Fibroblast of skin of scalp (primary cell): ENCODE data around the gene CCDC194. TPM values are rescaled to one million over a fixed set of nuclear protein-coding genes. Genes with fewer than 3 reads are reported as not detected.
A peak's percentile ranks its signal among the peaks of the same experiment; 100 is the strongest.

Experiments used
- DNase-seq: peaks from one replicate; pipeline ENCODE4 v3.0.0-alpha.2; 2013
- polyA plus RNA-seq, 2 experiments: library from polyadenylated mRNA; unstranded; fragments of 120-200 nt; gene quantifications; one replicate each; pipeline ENCODE4 v1.2.1, GENCODE V29; 2013; ENCODE audit not compliant: insufficient read length in 2 of 2

Gene CCDC194
- not detected for polyA plus RNA-seq (2013, experiment 1 of 2; ENCODE audit: insufficient read length)
- polyA plus RNA-seq (2013, experiment 2 of 2; ENCODE audit: insufficient read length): not detected

DNA sequence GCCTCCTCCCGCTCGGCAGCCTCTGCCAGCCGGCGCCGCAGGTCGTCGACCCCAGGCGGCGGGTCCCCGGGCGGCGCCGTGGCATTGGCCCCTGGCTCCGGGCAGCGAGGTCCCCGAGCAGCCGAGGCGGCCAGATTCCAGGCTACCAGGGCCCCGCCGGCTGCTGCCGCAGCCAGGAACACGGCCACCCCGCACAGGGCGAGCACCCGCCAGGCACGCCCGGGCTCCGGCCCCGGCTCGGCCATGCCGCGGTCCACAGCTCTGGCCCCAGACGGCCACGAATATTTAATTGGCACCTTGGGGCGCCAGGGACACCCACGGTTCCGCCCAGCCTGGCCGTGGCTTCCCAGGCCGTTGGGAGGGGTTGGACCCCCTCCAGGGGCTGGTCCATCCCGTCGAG is at the start of gene CCDC194:
Gene CCDC194 (minus strand): TSS at position 283 of the 400 bp plus-strand sequence. CDS start 38 bp downstream, at position 245.
- no peak for DNase-seq

DNA sequence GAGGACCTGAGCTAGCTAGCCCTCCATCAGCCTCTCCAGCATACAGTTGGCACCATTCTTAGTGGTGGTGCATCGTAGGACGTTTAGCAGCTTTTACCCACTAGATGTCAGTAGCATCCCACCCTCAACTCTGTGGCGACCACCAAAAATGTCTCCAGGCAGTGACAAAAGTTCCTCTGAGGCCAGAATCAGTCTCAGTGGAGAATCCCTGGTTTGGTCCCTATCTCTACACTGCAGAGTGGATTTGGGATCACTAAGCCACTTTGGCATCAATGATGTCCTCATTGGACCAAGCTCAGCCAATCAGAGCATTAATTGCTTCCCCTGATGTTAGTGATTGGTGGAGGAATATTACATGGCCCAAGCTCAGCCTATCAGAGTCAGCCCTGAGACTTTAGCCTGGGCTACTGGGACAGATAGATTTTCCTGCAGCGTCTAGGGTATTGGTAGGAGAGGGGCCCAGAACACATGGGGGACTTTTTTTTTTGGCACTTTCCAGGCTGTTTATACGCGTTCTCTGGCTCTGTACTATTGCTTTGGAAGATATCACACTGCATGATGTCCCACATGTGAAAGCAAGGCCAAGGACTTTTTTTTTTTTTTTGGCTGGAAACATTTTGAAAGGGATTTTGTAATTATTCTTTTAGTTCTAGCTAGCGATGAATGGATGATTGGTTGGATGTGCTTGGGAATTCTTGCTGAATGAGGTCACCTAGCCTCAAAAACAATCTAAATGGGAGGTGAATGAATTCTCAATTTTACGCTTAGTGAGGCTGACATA is 47.4 kb upstream of the CCDC194 start:
- no peak for DNase-seq

- DNase-seq: no peak
Observed at GRCh38 chr19:17436874-17437267, 42.9 kb upstream of the CCDC194 start.

- no peak for DNase-seq
Observed at GRCh38 chr19:17436094-17436873, 42.3 kb upstream of the CCDC194 start.

- DNase-seq: no peak
Observed at GRCh38 chr19:17435218-17435617, 41.2 kb upstream of the CCDC194 start.

GRCh38 chr19:17431417-17431816 is 37.4 kb upstream of the CCDC194 start:
- no peak for DNase-seq

GRCh38 chr19:17429641-17430113 is 35.7 kb upstream of the CCDC194 start:
- DNase-seq: no peak

DNA sequence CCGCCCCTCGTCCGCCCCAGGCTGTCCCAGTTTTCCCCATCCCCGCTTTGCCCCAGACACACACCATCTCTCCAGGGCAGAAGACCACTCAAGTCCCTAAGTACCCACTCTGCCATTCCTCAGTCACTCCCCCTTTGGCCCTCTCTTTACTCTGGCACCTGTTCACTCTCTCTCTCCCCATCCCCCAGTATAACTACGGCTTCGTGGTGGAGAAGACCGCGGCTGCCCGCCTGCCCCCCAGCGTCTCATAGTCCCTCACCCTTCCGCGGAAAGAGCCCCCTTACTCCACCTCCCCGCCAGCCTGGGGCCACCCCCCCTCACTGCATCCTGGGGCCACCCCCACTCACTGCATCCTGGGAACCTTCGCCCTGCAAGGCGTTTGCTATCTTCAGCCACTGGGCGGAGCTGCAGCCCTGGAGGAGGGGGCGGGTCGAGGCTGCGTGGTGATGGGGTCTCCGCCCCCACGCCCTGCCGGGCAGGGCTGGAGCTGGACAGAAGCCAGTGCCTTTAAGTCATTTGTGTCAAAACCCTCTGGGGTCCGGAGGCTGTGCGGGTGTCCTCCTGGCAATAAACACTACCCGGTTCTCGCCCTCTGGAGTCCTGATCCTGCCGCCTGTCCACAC is 30.9 kb upstream of the CCDC194 start:
- peak; percentile 53 for DNase-seq

GRCh38 chr19:17423429-17424208 is 29.6 kb upstream of the CCDC194 start:
- no peak for DNase-seq

DNA sequence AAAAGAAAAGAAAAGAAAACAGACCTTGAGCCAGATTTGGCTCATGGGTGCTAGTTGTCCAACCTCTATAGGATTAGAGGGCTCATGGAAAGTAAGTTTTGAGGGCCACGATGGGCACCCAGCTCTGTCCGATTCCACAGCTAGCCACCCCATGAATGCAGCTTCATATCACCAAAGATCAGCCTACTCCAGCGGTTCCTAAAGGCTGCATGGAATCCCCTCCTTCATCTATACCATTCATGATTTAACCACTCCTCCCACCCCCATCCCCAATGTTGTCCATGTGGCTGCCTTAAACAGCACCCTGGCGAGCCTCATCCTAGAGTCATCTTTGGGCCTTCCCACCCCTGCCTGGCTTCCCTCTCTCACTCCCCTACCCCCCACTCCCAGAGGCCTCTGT is 27.9 kb upstream of the CCDC194 start:
- no peak for DNase-seq

GRCh38 chr19:17420475-17420924 is 26.5 kb upstream of the CCDC194 start:
- DNase-seq: peak; percentile 22

GRCh38 chr19:17419621-17420474 is 25.9 kb upstream of the CCDC194 start, which contains the start of gene MVB12A:
Gene MVB12A (plus strand): TSS chr19:17420047. CDS start chr19:17420136, 89 bp downstream.
- DNase-seq: peak; percentile 100

DNA sequence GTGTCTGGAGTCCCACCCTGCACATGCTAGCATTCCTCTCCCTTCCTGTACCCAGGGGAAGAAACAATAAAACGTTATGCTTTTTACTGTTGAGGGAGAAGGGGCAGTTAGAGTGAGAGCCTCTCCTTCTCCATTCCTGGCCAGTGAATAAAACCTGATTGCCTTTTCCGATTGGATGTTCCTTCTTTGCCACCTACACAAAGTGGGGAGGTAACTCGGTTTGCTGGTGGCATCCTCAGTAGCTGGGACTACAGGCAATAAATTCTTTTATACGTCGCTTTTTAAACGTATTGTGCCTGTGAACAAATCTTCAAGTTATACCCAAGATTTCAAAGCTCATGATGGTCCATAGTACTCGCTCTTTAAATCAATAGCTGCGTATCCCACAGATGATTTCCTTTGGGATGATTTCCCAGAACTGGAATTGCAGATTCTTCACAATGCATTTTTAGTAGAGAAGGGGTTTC is 25.2 kb upstream of the CCDC194 start:
- no peak for DNase-seq

GRCh38 chr19:17418710-17419109 is 24.7 kb upstream of the CCDC194 start:
- no peak for DNase-seq

GRCh38 chr19:17415121-17415520 is 21.1 kb upstream of the CCDC194 start:
- DNase-seq: no peak

GRCh38 chr19:17414097-17414496 is 20.1 kb upstream of the CCDC194 start:
- no peak for DNase-seq

GRCh38 chr19:17411801-17412200 is 17.8 kb upstream of the CCDC194 start:
- DNase-seq: no peak

- DNase-seq: no peak
Observed at GRCh38 chr19:17409990-17410389, 16.0 kb upstream of the CCDC194 start.

DNA sequence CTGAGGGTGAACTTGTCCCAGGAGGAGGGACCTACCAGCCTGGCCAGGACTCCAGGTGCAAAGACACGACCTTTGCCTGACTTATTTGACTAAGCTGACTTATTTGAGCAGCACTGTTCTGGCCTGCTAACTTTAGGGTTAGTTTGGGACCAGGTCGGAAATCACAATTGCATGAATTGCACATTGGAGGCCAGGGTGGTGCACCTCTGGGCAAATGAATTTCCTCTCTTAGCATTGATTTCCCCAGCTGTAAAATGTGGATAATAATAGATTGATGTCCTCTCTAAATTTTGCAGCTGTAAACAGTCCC is 12.8 kb upstream of the CCDC194 start:
- no peak for DNase-seq

DNA sequence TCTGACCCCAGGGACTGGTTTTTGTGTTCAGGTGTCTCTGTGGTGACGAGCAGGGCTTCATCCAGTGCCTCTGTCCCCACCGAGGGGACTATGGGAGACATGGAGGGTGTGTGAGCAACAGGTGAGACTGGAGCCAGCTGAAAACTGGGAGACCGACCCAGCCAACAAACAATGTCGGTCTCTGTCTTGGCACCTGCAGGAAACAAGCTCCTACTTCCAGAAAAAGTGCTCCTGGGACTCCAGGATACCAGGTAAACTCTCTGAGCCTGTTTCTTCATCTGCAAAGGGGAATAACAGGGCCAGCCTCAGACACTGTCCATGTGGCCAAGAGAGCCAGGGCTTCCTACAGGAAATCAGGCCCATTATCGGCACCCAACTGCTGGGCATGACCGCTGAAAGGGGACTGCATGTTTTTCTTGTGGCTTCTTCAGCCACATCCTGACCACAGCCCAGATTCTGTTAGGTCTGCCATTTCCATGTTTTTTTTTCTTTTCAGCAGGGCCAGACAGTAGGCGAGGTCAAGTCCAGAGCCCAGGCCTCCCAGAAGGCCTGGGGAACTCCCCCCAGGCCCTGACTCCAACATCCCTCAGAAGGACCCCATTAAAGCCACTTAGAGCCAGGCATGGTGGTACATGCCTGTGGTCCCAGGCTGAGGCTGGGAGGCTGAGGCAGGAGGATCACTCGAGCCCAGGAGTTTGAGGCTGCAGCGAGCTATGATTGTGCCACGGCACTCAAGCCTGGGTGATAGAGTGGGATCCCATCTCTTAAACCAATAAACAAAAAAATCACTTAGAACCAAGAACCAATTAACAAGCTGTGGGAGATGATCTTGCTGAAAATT is 12.3 kb upstream of the CCDC194 start:
- DNase-seq: peak; percentile 50
